ENCODE data around the gene OPA1. TPM values are rescaled to one million over a fixed set of nuclear protein-coding genes. Genes with fewer than 3 reads are reported as not detected.

OPA1 gene
- total RNA-seq, 1 experiment from 2014 or later, result 84.4 TPM

- no peaks in the 10 kb centered on the region for H3K27me3 ChIP-seq (replicated peaks; ENCODE audit: insufficient read depth, low read depth, low read length, poor library complexity)
- H3K4me1 ChIP-seq (ENCODE audit: insufficient read depth, low read length, poor library complexity, severe bottlenecking), result no peaks in the 10 kb centered on the region
- H3K36me3 ChIP-seq (ENCODE audit: insufficient read depth, low read length, poor library complexity, severe bottlenecking), result no peaks in the 10 kb centered on the region
- intact Hi-C loops (cut with micrococcal nuclease; ENCODE audit: unreplicated experiment), result no loop called here
- TF ChIP-seq CTCF (conservative IDR thresholded peaks at IDR 0.05; ENCODE audit: low read depth, low read length) (no peak), EZH2 (IDR thresholded peaks at IDR 0.05; ENCODE audit: borderline replicate concordance, low read depth, low read length, poor library complexity, severe bottlenecking) (no peak)
- DNase-seq (ENCODE audit: low spot score), result no peak
- no peaks in the 10 kb centered on the region for H3K9me3 ChIP-seq (ENCODE audit: low read depth, low read length, poor library complexity, severe bottlenecking)
- CTCF ChIA-PET, result no interaction called here
- POLR2A ChIA-PET (ENCODE audit: low non-redundant PET), result no interaction called here
- no peak overlapping the region for H3K27ac ChIP-seq (ENCODE audit: low read depth, low read length, poor library complexity, severe bottlenecking)
- H3K4me3 ChIP-seq (ENCODE audit: low read depth, low read length, poor library complexity, severe bottlenecking), result no peak overlapping the region
- no TSS peak for BruUV-seq (replicated peaks)
Observed at GRCh38 chr3:193711964-193712598, 119.1 kb downstream of the OPA1 start.

GRCh38 chr3:193712938-193713337 lies 119.9 kb downstream of the OPA1 start:
- ChIA-PET CTCF (no interaction called here), POLR2A (ENCODE audit: low non-redundant PET) (no interaction called here)
- no peak for DNase-seq (ENCODE audit: low spot score)
- no peaks in the 10 kb centered on the region for H3K36me3 ChIP-seq (ENCODE audit: insufficient read depth, low read length, poor library complexity, severe bottlenecking)
- BruUV-seq (replicated peaks), result no TSS peak
- intact Hi-C loops (cut with micrococcal nuclease; ENCODE audit: unreplicated experiment), result no loop called here
- H3K27ac ChIP-seq (ENCODE audit: low read depth, low read length, poor library complexity, severe bottlenecking), result no peak overlapping the region
- H3K4me1 ChIP-seq (ENCODE audit: insufficient read depth, low read length, poor library complexity, severe bottlenecking), result no peaks in the 10 kb centered on the region
- H3K4me3 ChIP-seq (ENCODE audit: low read depth, low read length, poor library complexity, severe bottlenecking), result no peak overlapping the region
- TF ChIP-seq EZH2 (IDR thresholded peaks at IDR 0.05; ENCODE audit: borderline replicate concordance, low read depth, low read length, poor library complexity, severe bottlenecking) (no peak), CTCF (conservative IDR thresholded peaks at IDR 0.05; ENCODE audit: low read depth, low read length) (no peak)
- no peaks in the 10 kb centered on the region for H3K27me3 ChIP-seq (replicated peaks; ENCODE audit: insufficient read depth, low read depth, low read length, poor library complexity)
- no peaks in the 10 kb centered on the region for H3K9me3 ChIP-seq (ENCODE audit: low read depth, low read length, poor library complexity, severe bottlenecking)

GRCh38 chr3:193714523-193715137 lies 121.6 kb downstream of the OPA1 start:
- Histone ChIP-seq H3K36me3 (ENCODE audit: insufficient read depth, low read length, poor library complexity, severe bottlenecking) (no peaks in the 10 kb centered on the region), H3K4me1 (ENCODE audit: insufficient read depth, low read length, poor library complexity, severe bottlenecking) (no peaks in the 10 kb centered on the region), H3K27me3 (replicated peaks; ENCODE audit: insufficient read depth, low read depth, low read length, poor library complexity) (no peaks in the 10 kb centered on the region), H3K27ac (ENCODE audit: low read depth, low read length, poor library complexity, severe bottlenecking) (no peak overlapping the region), H3K9me3 (ENCODE audit: low read depth, low read length, poor library complexity, severe bottlenecking) (no peaks in the 10 kb centered on the region), H3K4me3 (ENCODE audit: low read depth, low read length, poor library complexity, severe bottlenecking) (no peak overlapping the region)
- TF ChIP-seq EZH2 (IDR thresholded peaks at IDR 0.05; ENCODE audit: borderline replicate concordance, low read depth, low read length, poor library complexity, severe bottlenecking) (no peak), CTCF (conservative IDR thresholded peaks at IDR 0.05; ENCODE audit: low read depth, low read length) (no peak)
- ChIA-PET CTCF (no interaction called here), POLR2A (ENCODE audit: low non-redundant PET) (no interaction called here)
- intact Hi-C loops (cut with micrococcal nuclease; ENCODE audit: unreplicated experiment), result no loop called here
- BruUV-seq (replicated peaks), result no TSS peak
- DNase-seq (ENCODE audit: low spot score), result no peak

All from A673 (cell line).